ENCODE measurements around the gene MCCD1.

MCCD1 gene

GRCh38 chr6:31558318-31558625, 29.5 kb downstream of the MCCD1 start:
- Histone ChIP-seq H3K9ac (ENCODE audit: low read depth, low read length, poor library complexity, severe bottlenecking) (peak overlapping the region; percentile 69), H3K9me2 (replicated peaks; ENCODE audit: low read depth, low read length) (no peaks in the 10 kb centered on the region), H3K4me2 (ENCODE audit: low read depth, low read length, poor library complexity, severe bottlenecking) (peak overlapping the region; percentile 78), H3K27me3 (ENCODE audit: insufficient read depth, low read length, poor library complexity, severe bottlenecking) (no peaks in the 10 kb centered on the region), H3F3A (ENCODE audit: low read depth) (peaks cover 18% of the 10 kb centered on the region), H3K4me1 (ENCODE audit: insufficient read depth, low read length, poor library complexity, severe bottlenecking) (peaks cover 74% of the 10 kb centered on the region), H3K36me3 (ENCODE audit: insufficient read depth, low read length) (peaks cover 3% of the 10 kb centered on the region; the same call in 1 of the 2 replicates), H3K9me3 (ENCODE audit: insufficient read depth, low read depth, low read length) (no peaks in the 10 kb centered on the region), H3K79me2 (ENCODE audit: insufficient read depth, low read length) (peaks cover 29% of the 10 kb centered on the region; the same call in 1 of the 2 replicates), H2AFZ (ENCODE audit: low read length) (no peak overlapping the region), H3K4me3 (ENCODE audit: low read length, poor library complexity, severe bottlenecking) (no peak overlapping the region), H4K20me1 (ENCODE audit: insufficient read depth, low read length, poor library complexity, severe bottlenecking) (no peaks in the 10 kb centered on the region)
- no peak for TF ChIP-seq CTCF (conservative IDR thresholded peaks at IDR 0.05; ENCODE audit: low read length)
- TF ChIP-seq EZH2phosphoT487 (IDR thresholded peaks at IDR 0.05; ENCODE audit: borderline replicate concordance), result no peak

GRCh38 chr6:31558631-31559500, 30.1 kb downstream of the MCCD1 start:
- H3K27me3 ChIP-seq (ENCODE audit: insufficient read depth, low read length, poor library complexity, severe bottlenecking), result no peaks in the 10 kb centered on the region
- H3K4me3 ChIP-seq (ENCODE audit: low read length, poor library complexity, severe bottlenecking), result peak overlapping the region; percentile 60
- H3K9me3 ChIP-seq (ENCODE audit: insufficient read depth, low read depth, low read length), result no peaks in the 10 kb centered on the region
- peak overlapping the region; percentile 78 for H3K4me2 ChIP-seq (ENCODE audit: low read depth, low read length, poor library complexity, severe bottlenecking)
- no peaks in the 10 kb centered on the region for H4K20me1 ChIP-seq (ENCODE audit: insufficient read depth, low read length, poor library complexity, severe bottlenecking)
- peaks cover 80% of the 10 kb centered on the region for H3K4me1 ChIP-seq (ENCODE audit: insufficient read depth, low read length, poor library complexity, severe bottlenecking)
- H2AFZ ChIP-seq (ENCODE audit: low read length), result no peak overlapping the region
- H3F3A ChIP-seq (ENCODE audit: low read depth), result peaks cover 18% of the 10 kb centered on the region
- peak overlapping the region; percentile 69 for H3K9ac ChIP-seq (ENCODE audit: low read depth, low read length, poor library complexity, severe bottlenecking)
- peaks cover 29% of the 10 kb centered on the region; the same call in 1 of the 2 replicates for H3K79me2 ChIP-seq (ENCODE audit: insufficient read depth, low read length)
- peaks cover 3% of the 10 kb centered on the region; the same call in 1 of the 2 replicates for H3K36me3 ChIP-seq (ENCODE audit: insufficient read depth, low read length)
- no peaks in the 10 kb centered on the region for H3K9me2 ChIP-seq (replicated peaks; ENCODE audit: low read depth, low read length)
- TF ChIP-seq CTCF (conservative IDR thresholded peaks at IDR 0.05; ENCODE audit: low read length) (no peak), EZH2phosphoT487 (IDR thresholded peaks at IDR 0.05; ENCODE audit: borderline replicate concordance) (no peak)

GRCh38 chr6:31559606-31559957, 30.8 kb downstream of the MCCD1 start:
- Histone ChIP-seq H3K9me3 (ENCODE audit: insufficient read depth, low read depth, low read length) (no peaks in the 10 kb centered on the region), H3K9ac (ENCODE audit: low read depth, low read length, poor library complexity, severe bottlenecking) (peak overlapping the region; percentile 69), H3K27me3 (ENCODE audit: insufficient read depth, low read length, poor library complexity, severe bottlenecking) (no peaks in the 10 kb centered on the region), H3K79me2 (ENCODE audit: insufficient read depth, low read length) (peaks cover 29% of the 10 kb centered on the region; the same call in 1 of the 2 replicates), H2AFZ (ENCODE audit: low read length) (no peak overlapping the region), H3K4me2 (ENCODE audit: low read depth, low read length, poor library complexity, severe bottlenecking) (peak overlapping the region; percentile 78), H4K20me1 (ENCODE audit: insufficient read depth, low read length, poor library complexity, severe bottlenecking) (no peaks in the 10 kb centered on the region), H3F3A (ENCODE audit: low read depth) (peaks cover 15% of the 10 kb centered on the region), H3K4me1 (ENCODE audit: insufficient read depth, low read length, poor library complexity, severe bottlenecking) (peaks cover 81% of the 10 kb centered on the region), H3K9me2 (replicated peaks; ENCODE audit: low read depth, low read length) (no peaks in the 10 kb centered on the region), H3K36me3 (ENCODE audit: insufficient read depth, low read length) (peaks cover 3% of the 10 kb centered on the region; the same call in 1 of the 2 replicates), H3K4me3 (ENCODE audit: low read length, poor library complexity, severe bottlenecking) (peak overlapping the region; percentile 60)
- TF ChIP-seq EZH2phosphoT487 (IDR thresholded peaks at IDR 0.05; ENCODE audit: borderline replicate concordance) (no peak), CTCF (conservative IDR thresholded peaks at IDR 0.05; ENCODE audit: low read length) (no peak)

Measured in Loucy (cell line).